Measurements from ENCODE around the gene PDIA6. TPM values are rescaled to one million over a fixed set of nuclear protein-coding genes. Genes with fewer than 3 reads are reported as not detected.

The PDIA6 gene
- total RNA-seq, 1 experiment from 2014 or later, result 254 TPM

- no TSS peak for BruUV-seq (replicated peaks)
- intact Hi-C loops (cut with micrococcal nuclease), result no loop called here
- TF ChIP-seq CTCF (IDR thresholded peaks at IDR 0.05; ENCODE audit: unreplicated experiment), result no peak
Observed at GRCh38 chr2:10765914-10766313, 46.7 kb downstream of the PDIA6 start.

GRCh38 chr2:10765461-10765860, 47.1 kb downstream of the PDIA6 start:
- no TSS peak for BruUV-seq (replicated peaks)
- H3K36me3 Mint-ChIP-seq (ENCODE audit: insufficient read depth, unreplicated experiment), result no peaks in the 10 kb centered on the region
- no peaks in the 10 kb centered on the region for H3K27me3 Mint-ChIP-seq (ENCODE audit: insufficient read depth, unreplicated experiment)
- POLR2A ChIA-PET, result no interaction called here
- CTCF ChIA-PET, result interaction anchor here (0.7 to 1.3 kb wide), 2 partner anchors 48 to 385 kb away, joined by 3 read pairs; no protein-coding TSS in a partner anchor
- no peaks in the 10 kb centered on the region for H3K4me1 Mint-ChIP-seq (ENCODE audit: insufficient read depth, unreplicated experiment)
- no peak for TF ChIP-seq CTCF (IDR thresholded peaks at IDR 0.05; ENCODE audit: unreplicated experiment)
- peak; percentile 31 for DNase-seq (ENCODE audit: unreplicated experiment)
- no peak overlapping the region for H3K27ac Mint-ChIP-seq (ENCODE audit: low read depth, unreplicated experiment)
- H3K4me3 Mint-ChIP-seq (ENCODE audit: unreplicated experiment), result no peak overlapping the region
- no peaks in the 10 kb centered on the region for H3K9me3 Mint-ChIP-seq (ENCODE audit: unreplicated experiment)
- intact Hi-C loops (cut with micrococcal nuclease), result no loop called here

More at GRCh38 chr2:10765914-10766313, 46.7 kb downstream of the PDIA6 start:
- Mint-ChIP-seq H3K4me3 (ENCODE audit: unreplicated experiment) (no peak overlapping the region), H3K27me3 (ENCODE audit: insufficient read depth, unreplicated experiment) (no peaks in the 10 kb centered on the region), H3K27ac (ENCODE audit: low read depth, unreplicated experiment) (no peak overlapping the region), H3K36me3 (ENCODE audit: insufficient read depth, unreplicated experiment) (no peaks in the 10 kb centered on the region), H3K4me1 (ENCODE audit: insufficient read depth, unreplicated experiment) (no peaks in the 10 kb centered on the region), H3K9me3 (ENCODE audit: unreplicated experiment) (no peaks in the 10 kb centered on the region)
- ChIA-PET POLR2A (no interaction called here), CTCF (interaction anchor here (0.6 to 1.3 kb wide), 2 partner anchors 25 to 48 kb away, joined by 3 read pairs; no protein-coding TSS in a partner anchor)
- no peak for DNase-seq (ENCODE audit: unreplicated experiment)

GRCh38 chr2:10764896-10765295, 47.7 kb downstream of the PDIA6 start:
- no peaks in the 10 kb centered on the region for H3K36me3 Mint-ChIP-seq (ENCODE audit: insufficient read depth, unreplicated experiment)
- CTCF ChIA-PET, result interaction anchor here (0.7 to 1.3 kb wide), 2 partner anchors 47 to 386 kb away, joined by 3 read pairs; no protein-coding TSS in a partner anchor

More at GRCh38 chr2:10764896-10765295, 47.7 kb downstream of the PDIA6 start:
- no TSS peak for BruUV-seq (replicated peaks)
- H3K4me1 Mint-ChIP-seq (ENCODE audit: insufficient read depth, unreplicated experiment), result no peaks in the 10 kb centered on the region
- H3K4me3 Mint-ChIP-seq (ENCODE audit: unreplicated experiment), result no peak overlapping the region
- H3K9me3 Mint-ChIP-seq (ENCODE audit: unreplicated experiment), result no peaks in the 10 kb centered on the region
- H3K27ac Mint-ChIP-seq (ENCODE audit: low read depth, unreplicated experiment), result no peak overlapping the region
- TF ChIP-seq CTCF (IDR thresholded peaks at IDR 0.05; ENCODE audit: unreplicated experiment), result no peak
- intact Hi-C loops (cut with micrococcal nuclease), result no loop called here
- DNase-seq (ENCODE audit: unreplicated experiment), result no peak
- POLR2A ChIA-PET, result interaction anchor here (0.6 kb wide), 1 partner anchor 19 kb away, joined by 3 read pairs; no protein-coding TSS in a partner anchor
- no peaks in the 10 kb centered on the region for H3K27me3 Mint-ChIP-seq (ENCODE audit: insufficient read depth, unreplicated experiment)

Data from MCF 10A (cell line).